GM18505 (cell line): Measurements from ENCODE around the gene ANKRD12.

Source experiments
- ATAC-seq: cut with Tn5 transposase; IDR thresholded peaks from one replicate; pipeline ENCODE4 v1.9.1; 2021; ENCODE audit not compliant: unreplicated experiment
- POLR2A ChIP-seq: IDR thresholded peaks from 4 replicates; pipeline ENCODE4 v1.6.1; 2011; ENCODE audit warnings: borderline replicate concordance; ENCODE audit not compliant: insufficient read depth, insufficient read length; ENCODE audit errors: extremely low read depth

Gene ANKRD12

DNA sequence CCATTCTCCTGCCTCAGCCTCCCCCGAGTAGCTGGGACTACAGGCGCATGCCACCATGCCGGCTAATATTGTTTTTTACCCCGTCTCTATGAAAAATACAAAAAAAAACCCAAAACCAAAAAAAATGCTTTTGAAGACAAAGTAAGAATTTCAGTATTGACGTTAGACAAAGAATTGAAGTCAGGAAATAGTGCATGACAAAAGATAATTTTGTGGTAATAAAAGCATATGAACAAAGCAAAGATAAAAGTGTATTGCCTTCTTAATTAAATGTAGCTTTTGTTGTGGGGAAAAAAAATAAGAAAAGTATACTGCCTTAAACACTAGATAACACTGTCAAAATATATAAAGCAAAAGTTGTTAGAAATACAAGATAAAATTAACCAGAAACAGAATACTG, 86.8 kb downstream of the ANKRD12 start:
- ATAC-seq: no peak
- no peak for TF ChIP-seq POLR2A

DNA sequence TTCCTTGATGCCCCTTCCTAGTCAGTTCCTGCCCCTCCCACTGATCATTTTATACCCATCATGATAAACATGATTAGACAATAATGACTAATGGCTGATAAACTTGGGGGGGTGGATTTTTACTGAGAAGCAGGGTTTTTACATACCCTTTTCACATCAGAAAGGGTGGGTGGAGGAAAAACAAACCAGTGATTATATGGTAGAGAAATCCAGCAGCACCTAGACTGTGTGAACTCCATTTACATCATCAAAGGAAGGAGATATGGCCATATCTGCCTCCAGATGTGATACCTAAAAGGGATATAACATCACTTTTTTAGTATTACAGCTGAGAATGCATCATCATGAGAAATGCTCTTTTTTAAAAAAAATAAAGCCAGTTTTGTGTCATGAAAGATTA, 89.9 kb downstream of the ANKRD12 start:
- ATAC-seq: no peak

DNA sequence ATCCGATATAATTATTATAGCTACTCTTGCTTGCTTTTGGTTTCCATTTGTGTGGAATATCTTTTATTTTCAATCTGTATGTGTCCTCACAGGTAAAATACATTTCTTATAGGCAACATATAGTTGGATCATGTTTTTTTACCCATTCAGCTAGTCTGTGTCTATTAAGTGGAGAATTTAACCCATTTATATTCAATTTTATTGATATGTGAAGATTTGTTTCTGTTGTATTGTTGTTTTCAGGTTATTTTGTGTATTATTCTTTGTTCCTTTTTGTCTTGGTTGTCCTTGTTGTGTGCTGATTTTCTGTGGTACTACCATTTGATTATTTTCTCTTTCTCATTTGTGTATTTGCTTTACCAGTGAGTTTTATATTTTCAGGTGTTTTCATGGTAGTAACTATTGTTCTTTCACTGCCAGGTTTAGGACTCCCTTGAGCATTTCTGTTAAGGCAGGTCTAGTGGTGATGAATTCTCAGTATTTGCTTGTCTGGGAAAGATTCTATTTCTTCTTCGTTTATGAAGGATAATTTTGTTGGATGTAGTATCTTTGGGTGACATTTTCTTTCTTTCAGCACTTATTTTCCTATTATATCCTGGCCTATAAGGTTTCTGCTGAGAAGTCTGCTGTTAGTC, 95.4 kb downstream of the ANKRD12 start:
- no peak for TF ChIP-seq POLR2A
- ATAC-seq: no peak

More for the DNA sequence above, 89.9 kb downstream of the ANKRD12 start:
- no peak for TF ChIP-seq POLR2A

DNA sequence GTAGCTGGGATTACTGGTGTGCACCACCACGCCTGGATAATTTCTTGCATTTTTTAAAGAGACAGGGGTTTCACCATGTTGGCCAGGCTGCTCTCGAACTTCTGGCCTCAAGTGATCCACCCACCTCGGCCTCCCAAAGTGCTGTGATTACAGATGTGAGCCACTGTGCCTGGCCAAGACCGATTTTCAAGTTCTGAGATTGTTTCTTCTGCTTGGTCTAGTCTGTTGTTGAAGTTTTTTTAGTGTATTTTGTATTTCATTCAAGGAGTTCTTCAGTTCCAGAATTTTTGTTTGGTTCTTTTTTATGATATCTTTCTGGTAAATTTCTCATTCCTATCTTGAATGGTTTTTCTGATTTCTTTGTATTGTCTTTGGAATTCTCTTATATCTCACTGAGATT, 96.4 kb downstream of the ANKRD12 start:
- TF ChIP-seq POLR2A: no peak
- ATAC-seq: no peak

DNA sequence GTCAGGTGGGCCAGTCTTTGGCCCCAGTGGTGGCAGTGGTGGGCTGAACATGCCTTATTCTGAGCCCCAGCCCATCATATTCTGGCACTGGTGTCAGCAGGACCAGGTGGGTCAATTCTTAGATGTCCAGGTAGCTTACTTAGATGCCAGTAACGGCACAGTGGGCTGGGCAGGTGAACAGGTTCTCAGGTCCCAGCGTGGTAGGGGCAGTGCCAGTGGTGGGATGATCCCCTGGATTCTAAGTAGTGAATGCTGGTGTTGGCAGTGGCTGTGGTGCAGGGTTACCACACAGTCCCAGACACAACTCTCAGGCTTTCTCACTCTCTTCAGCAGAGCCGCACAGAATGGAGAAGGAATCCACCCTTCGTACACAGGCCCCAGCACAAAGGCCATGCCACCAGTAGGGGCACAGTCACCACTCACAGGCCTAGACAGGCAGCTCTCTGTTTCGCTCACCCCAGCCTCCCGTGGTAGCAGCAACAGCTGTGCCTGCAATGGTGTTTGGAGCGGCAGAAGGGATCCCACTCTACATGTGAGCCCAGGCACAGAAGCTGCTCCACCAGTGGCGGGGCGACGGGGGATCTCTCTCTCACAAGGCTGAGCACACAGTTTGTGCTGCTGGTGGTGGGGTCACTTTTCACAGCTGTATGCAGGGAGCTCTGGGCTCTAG, 97.3 kb downstream of the ANKRD12 start:
- no peak for ATAC-seq
- TF ChIP-seq POLR2A: no peak

DNA sequence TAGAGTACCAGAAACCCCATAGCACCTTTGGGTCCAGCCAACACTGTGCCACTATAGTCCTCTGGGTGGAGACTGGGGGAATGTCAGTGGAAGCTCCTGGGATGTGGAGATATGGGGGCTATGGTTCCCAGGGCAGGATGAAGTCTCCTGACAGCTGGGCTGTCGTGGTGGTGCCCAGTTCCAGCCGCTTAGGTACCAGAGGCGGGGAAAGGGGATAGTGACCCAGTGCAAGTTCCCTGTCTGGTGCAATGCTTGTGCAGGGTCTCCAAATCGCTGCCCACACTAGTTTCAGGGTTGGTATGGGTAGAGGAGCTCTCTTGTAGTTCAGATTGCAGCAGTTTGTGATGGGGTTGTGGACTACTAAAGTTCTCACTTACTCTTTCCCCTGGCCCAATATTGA, 97.9 kb downstream of the ANKRD12 start:
- no peak for ATAC-seq
- TF ChIP-seq POLR2A: no peak

DNA sequence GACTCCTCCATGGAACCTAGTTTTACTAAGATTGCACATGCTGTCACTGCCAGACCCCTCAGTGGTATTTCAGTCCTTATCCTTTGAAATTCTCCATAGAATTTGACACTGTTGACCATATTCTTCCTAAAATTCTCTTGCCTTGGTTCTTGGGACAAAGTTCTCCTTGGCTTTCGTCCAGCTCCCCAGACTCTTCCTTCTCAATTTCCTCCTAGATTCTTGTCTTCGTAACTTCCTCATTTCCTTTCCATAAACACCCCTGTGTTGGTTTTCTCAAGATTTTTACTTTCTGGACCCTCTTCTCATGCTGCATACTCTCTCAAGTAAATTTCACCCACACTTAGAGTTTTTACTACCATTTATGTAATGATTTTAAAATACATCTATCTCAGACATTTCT, 101.4 kb downstream of the ANKRD12 start:
- ATAC-seq: no peak

DNA sequence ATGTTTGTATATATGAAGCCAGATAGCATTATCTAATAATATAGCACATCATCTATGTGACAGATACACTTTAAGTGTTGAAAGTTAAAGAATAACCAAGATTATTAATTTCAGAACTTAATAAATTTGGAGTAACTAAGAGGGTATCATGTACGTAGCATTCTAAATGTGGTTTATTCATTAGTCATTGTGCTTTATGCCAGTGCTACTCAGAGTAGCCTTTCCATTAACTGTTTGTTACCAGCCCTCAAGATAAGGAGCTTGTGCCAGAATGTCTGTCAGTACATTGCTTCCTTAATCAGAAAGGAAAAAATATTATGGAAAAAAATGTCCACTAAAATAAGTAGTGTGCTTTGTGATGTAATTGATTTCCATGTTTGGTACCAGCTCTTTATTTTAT, 103.1 kb downstream of the ANKRD12 start:
- no peak for ATAC-seq

More for the DNA sequence above, 101.4 kb downstream of the ANKRD12 start:
- no peak for TF ChIP-seq POLR2A

DNA sequence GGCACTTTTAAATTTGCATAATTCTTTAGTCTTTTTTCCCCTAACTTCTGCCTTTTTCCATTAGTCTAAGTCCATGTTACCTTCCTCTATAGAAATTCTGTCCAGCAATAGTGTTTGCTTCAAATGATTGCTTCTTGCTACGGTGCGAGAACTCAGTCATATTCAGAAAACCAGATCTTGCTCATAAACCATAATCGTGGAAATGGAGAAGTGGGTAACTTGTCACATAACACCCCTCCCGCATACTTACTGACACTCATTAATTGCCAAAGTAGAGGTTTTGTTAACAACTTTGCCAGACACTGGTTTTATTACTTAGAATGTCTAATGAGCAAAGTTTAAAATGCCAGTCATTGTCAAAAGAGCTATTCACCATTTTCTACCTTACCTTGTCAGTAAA, 103.7 kb downstream of the ANKRD12 start:
- ATAC-seq: peak; percentile 53
- no peak for TF ChIP-seq POLR2A

More for the DNA sequence above, 103.1 kb downstream of the ANKRD12 start:
- no peak for TF ChIP-seq POLR2A

DNA sequence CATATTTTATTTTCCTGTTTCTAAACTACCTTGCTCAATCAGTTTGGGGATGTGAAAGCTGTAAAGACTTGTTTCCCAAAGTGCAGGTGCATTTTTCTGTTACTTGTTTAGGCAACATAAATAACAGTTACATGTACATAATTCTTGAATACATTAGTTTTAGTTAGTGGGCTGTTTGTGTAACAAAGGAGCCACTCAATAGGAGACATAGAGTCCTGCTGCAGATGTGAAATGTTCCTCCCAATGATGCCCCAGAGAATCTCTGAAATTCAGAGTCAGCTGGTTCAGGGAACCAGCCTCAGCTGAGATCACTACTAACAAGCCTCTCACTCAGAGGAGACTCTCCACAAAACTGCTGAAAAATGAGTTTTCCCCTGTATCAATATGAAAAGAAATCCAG, 106.4 kb downstream of the ANKRD12 start:
- ATAC-seq: no peak
- no peak for TF ChIP-seq POLR2A

DNA sequence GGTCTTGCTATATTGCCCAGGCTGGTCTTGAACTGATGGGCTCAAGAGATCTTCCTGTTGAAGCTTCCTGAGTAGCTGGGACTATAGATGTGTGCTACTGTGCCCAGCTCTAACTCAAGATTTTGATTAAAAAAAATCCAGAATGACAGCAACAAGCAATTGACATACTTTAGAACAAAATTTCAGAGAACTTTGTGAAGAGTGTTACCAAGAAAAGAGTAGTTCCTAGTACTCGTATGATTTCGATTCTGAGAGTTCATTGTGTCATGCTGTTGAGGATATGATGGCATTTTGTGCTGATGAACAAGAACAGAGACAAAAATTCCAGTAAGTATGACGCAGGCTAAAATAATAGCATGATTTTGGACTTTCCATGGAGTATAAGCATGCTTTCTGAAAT, 107.8 kb downstream of the ANKRD12 start:
- TF ChIP-seq POLR2A: no peak
- ATAC-seq: no peak

DNA sequence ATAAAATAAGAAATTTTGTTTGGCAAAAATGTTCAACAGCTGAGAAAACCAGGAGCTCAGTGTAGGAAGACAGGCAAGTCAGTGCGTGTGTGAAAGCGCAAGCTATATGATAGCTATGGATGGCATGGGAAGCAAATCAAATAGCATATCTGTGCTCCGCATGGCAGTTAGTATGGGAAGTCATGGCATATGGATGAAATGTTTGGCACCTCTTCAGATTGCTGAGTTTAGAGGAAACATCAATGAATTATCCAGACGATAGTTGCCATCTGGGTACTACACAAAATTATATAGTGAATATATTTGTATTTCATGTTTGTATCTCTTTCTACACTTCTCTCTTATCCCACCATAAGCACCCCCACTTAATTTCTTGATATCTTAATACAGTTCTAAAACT, 112.1 kb downstream of the ANKRD12 start:
- TF ChIP-seq POLR2A: no peak
- ATAC-seq: no peak

DNA sequence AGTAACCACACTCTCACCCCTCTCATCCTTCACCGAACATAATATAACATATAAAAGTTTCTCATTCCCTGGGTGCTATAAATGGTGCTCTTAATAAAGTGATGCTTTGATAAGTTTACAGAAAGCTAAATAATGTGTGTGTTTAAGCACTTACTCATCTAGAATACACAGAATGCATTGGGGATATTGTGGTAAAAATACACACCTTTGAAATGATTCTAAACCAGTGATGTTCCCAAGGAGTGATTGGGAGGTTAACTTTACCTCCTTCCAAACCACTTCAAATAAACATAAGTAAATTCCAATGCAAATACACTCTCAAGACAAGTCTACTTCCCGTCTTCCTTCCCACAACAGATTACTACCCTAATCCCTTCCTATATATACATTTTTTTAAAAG, 112.7 kb downstream of the ANKRD12 start:
- no peak for TF ChIP-seq POLR2A
- no peak for ATAC-seq

DNA sequence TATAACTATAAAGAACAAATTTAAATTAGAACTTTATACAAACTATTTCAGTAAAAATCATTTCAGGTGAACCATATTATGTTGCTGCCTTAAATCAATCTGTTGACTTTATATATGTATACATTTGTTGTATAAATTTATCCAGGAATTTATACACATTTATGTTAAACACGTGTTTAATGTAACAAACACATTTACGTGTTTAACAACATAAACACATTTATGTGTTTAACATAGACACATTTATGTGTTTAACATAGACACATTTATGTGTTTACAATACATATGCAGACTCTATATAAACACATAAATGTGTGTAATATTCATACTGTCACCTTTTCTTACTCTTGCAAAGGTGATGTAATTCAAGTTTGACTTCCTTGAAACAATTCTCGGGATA, 122.6 kb downstream of the ANKRD12 start:
- no peak for TF ChIP-seq POLR2A
- no peak for ATAC-seq
